HG03520 (cell line): ENCODE measurements around the gene VCX3A.
"Not testable (repeated sequence)": the region's sequence is repeated elsewhere in the genome, so short reads cannot be mapped to it uniquely, and the experiment has no call there.

Source experiments
- ATAC-seq: cut with Tn5 transposase; IDR thresholded peaks from one replicate; pipeline ENCODE4 v1.9.1; 2021; ENCODE audit warnings: mild to moderate bottlenecking, moderate library complexity; ENCODE audit not compliant: unreplicated experiment

VCX3A gene

GRCh38 chrX:6535018-6535417 lies at the start of gene VCX3A:
VCX3A (minus strand) TSS chrX:6535118; CDS start chrX:6534497, 621 bp downstream.
- ATAC-seq: not testable (repeated sequence)

- ATAC-seq: no peak
Observed at GRCh38 chrX:6574762-6575161, 39.8 kb upstream of the VCX3A start.

- no peak for ATAC-seq
Observed at GRCh38 chrX:6568031-6568430, 33.1 kb upstream of the VCX3A start.

- no peak for ATAC-seq
Observed at GRCh38 chrX:6558979-6559378, 24.1 kb upstream of the VCX3A start.

GRCh38 chrX:6557690-6558089 lies 22.8 kb upstream of the VCX3A start:
- ATAC-seq: no peak

- ATAC-seq: no peak
Observed at GRCh38 chrX:6550999-6551398, 16.1 kb upstream of the VCX3A start.

- no peak for ATAC-seq
Observed at GRCh38 chrX:6545712-6546111, 10.8 kb upstream of the VCX3A start.

- ATAC-seq: no peak
Observed at GRCh38 chrX:6526564-6527136, 8.3 kb downstream of the VCX3A start.

GRCh38 chrX:6517376-6517775 lies 17.5 kb downstream of the VCX3A start:
- ATAC-seq: no peak

GRCh38 chrX:6506444-6506843 lies 28.5 kb downstream of the VCX3A start:
- no peak for ATAC-seq

- no peak for ATAC-seq
Observed at GRCh38 chrX:6505960-6506359, 29.0 kb downstream of the VCX3A start.

GRCh38 chrX:6500719-6501118 lies 34.2 kb downstream of the VCX3A start:
- ATAC-seq: no peak

- ATAC-seq: no peak
Observed at GRCh38 chrX:6498324-6498723, 36.6 kb downstream of the VCX3A start.
